Activated CD8-positive, alpha-beta memory T cell treated with anti-CD3 and anti-CD28 coated beads, Interleukin-2, amount 50 U/mL, for 1 hour (primary cell): ENCODE results near the gene SALL4.
"Not testable (repeated sequence)": the region's sequence is repeated elsewhere in the genome, so short reads cannot be mapped to it uniquely, and the experiment has no call there.

Source experiments
- DNase-seq: peaks from one replicate; pipeline ENCODE4 v3.0.0-alpha.2; 2020; ENCODE audit errors: extremely low read depth

SALL4 gene

DNA sequence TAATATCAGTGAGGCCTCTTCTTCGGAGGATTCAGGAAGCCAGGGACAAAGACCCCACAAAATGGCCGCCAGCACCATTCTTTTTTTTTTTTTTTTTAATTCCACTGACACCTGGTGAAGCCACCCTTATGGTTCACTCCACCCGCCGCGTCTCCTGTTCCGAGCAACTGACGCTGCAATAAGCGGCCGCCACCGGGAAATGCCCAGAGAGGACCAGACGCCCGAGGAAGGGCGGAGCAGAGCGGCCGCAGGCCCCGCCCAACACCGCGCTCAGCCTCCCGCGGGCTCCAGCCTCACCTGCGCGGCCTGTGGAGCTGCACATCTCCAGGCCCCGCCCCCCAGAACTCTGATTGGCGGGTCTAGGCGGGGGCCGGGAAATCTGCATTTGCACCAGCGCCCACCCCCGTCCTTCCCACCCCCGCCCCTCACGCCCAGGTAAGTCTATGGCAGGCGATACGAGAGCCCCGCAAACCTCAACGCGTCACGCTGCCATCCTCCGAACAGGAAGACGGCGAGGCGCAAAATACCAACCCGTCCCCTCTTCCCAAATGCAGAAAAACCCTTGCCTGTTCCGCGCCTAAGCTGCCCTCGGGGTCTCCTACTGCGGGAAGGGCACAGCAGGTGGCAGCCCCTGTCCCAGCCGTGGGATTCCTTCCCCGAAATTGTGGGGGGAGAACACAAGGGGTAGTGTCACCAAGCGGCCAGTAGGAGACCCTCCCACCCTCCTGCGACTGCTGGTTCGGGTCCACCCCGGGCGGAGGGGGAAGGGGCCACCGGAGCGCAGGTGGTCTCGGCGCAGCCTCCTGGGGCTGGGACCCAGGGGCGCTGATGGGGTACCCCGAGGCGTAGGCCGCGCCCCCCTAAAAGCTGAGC is 35.1 kb downstream of the SALL4 start:
- no peak for DNase-seq

DNA sequence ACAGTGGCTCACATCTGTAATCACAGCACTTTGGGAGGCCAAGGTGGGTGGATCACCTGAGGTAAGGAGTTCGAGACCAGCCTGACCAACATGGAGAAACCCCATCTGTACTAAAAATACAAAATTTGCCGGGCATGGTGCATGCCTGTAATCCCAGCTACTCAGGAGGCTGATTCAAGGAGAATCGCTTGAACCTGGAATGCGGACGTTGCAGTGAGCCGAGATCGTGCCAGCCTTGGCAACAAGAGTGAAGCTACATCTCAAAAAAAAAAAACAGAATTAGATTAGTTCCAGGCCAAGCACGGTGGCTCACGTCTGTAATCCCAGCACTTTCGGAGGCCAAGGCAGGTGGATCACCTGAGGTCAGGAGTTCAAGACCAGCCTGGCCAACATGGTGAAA is 36.9 kb downstream of the SALL4 start:
- not testable (repeated sequence) for DNase-seq

DNA sequence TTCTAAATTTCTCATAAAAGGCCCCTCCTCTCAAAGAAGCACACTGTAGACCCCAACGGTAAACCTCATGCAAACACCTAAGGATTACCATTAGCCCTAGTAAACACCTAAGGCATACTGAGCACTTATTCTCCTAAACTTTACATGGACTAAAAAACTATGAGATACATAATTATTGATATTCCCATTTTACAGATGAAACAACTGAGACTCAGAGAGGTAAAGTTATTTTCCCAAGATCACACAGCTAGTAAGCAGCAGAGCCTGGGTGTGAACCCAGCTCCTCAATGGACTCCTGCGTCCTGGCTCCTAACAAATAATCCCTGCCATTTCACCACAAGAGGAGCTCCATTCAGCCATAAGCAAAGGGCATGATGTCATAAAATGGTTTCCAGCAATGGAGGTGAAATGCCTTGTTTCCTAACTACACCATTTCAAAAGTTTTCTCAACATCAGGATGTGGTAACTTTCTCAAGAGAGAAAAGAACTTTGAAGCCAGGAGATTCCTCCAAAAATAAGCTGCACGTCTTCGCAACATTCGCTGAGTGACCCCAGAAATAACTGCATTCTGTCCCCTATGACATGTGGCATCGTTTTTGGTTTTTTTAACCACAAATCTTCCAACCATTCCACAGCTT is 38.2 kb downstream of the SALL4 start:
- no peak for DNase-seq

DNA sequence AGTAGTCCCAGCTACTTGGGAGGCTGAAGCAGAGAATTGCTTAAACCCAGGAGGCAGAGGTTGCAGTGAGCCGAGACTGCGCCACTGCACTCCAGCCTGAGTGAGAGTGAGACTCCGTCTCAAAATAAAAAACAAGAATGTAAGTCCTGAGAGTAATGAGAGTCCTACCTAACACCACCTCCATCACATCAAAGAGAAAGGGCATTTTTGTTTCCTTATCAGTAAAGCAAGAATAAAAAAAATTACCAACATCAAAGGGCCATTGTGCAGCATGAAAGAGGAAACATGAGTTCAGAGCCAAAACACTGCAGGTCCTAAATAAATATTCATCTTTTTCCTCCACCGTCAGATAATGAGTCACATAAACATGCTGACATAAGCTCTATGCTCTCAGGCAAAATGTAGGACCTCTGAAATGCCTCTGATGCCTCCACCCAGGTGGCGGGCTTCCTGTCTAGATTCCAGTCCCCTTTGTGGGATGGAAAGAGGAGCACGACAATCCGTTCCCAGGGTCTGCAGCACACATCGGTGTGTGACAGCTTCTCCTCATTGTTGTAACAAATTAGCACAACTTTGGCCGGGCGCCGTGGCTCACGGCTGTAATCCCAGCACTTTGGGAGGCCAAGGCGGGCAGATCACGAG is 41.3 kb downstream of the SALL4 start:
- no peak for DNase-seq

- DNase-seq = no peak
Measured at GRCh38 chr20:51759769-51760510, 42.4 kb downstream of the SALL4 start.

DNA sequence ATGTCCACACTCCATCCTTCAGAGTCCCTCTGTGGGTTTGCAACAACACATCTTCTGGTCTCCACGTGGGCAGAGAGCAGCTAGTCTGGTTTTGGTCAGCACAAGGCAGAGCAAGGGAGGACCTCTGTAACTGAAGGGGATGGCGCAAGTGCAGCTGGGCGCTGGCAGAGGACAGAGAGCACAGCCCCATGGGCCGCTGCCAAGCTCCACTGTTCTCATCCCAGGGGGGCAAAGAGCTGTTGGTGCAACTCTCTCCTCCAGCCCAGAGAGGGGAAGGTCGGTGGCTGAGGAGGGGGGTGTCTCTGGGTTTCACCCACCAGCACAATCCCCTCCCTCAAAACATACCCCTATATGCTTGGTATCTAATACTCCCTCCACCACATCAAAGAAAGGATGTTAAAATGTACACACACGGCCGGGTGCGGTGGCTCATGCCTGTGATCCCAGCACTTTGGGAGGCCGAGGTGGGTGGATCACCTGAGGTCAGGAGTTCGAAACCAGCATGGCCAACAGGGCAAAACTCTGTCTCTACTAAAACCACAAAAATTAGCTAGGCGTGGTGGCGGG is 43.3 kb downstream of the SALL4 start:
- no peak for DNase-seq

- no peak for DNase-seq
Measured at GRCh38 chr20:51757226-51757625, 45.1 kb downstream of the SALL4 start.

DNA sequence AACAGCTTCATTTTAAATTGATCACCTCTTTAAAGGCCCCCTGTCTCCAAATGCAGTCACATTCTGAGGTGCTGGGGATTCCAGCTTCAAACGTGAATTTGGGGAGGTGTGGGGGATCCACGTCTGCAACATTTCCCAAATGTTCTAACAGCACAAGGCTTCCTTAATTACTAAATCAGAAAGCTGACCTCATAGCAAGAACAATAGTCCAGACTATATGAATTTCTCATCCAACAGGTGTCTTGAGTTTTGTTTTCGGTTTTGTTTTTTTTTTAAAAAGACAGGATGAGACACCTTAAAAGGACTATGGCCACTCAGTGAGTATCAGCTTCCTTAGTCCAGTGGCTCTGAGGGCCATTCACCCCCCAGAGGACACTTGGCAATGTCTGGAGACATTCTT is 45.7 kb downstream of the SALL4 start:
- no peak for DNase-seq

GRCh38 chr20:51753220-51753619 is 49.1 kb downstream of the SALL4 start:
- DNase-seq = not testable (repeated sequence)

- no peak for DNase-seq
Measured at GRCh38 chr20:51752343-51752951, 49.9 kb downstream of the SALL4 start.

DNA sequence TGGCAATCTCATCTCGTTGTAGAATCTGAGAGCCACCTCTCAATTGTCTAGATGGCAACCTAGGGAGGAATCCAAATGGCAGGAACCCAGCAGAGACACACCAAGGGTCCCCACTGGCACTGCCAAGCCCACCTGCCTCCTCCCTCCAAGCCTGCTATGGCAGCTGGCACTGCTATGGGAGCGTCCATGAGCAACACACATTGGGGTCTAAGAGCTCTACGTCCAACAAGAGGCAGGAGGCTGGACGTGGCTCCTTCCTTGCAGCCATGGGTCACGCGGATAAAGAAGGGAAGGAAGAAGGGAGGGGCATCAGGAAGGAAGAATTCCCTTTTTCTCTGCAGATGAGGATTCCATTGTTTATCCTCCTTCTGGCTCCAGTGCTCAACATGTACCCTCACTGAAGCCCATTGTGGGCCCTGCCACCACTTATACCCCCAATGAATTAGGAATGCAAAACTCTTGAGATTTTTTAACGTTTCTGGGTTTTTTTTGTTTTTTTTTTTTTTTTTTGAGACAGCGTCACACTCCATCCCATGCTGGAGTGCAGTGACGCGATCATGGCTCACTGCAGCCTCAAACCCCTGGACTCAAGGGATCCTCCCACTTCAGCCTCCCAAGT is 51.4 kb downstream of the SALL4 start:
- no peak for DNase-seq

DNA sequence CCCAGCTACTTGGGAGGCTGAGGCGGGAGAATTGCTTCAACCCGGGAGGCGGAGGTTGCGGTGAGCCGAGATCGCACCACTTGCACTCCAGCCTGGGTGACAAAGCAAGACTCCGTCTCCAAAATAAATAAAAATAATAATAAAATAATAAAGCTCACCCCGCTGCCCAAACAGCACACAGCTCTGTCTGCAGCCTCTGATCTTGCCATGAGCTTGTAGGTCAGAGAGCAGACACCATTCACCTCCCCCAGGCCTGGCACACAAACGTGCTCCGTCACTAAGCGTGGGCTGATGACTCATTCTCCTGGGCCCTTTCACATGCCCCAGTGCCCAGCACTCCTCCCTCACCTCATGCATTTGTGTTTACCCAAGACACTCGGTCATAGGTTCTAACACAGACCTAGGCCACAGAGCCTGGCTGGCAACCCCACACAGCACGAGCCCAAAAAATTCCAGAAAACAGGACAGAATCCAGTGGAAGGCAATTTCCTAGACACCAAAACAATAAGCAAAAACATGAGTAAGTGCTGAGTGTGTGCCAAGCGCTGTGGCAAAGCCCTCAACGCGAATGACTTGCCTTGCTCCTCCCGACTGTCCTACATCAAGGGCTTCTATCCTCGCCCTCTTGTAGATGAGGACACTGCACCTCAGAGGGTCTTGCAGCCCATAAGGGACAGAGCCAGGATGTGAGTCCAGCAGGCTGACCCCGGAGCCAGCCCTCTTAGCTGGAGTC is 52.1 kb downstream of the SALL4 start:
- no peak for DNase-seq

DNA sequence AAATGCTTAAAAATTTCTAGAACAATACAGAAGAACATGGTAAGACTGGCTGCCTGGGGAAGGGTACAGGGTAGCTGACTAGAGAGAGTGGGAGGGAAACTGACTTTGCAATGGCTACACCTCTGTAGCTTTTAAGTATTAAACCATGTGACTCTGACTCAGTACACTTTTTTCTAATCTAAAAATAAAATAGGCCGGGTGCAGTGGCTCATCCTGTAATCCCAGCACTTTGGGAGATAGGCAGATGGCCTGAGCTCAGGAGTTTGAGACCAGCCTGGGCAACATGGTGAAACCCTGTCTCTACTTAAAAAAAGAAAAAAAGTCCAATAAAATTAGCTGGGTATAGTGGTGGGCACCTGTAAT is 52.7 kb downstream of the SALL4 start:
- DNase-seq = no peak

- DNase-seq = no peak
Measured at GRCh38 chr20:51747182-51747911, 55.0 kb downstream of the SALL4 start.

DNA sequence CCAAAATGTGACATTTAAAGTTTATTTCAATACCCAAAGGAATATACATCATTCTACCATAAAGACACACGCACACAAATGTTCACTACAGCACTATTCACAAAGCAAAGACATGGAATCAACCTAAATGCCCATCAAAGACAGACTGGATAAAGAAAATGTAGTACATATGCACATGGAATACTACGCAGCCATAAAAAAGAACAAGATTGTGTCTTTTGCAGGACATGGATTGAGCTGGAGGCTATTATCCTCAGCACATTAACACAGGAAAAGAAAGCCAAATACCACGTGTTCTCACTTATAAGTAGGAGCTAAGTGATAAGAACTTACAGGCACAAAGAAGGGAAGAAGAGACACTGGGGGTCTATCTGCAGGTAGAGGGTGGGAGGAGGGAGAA is 56.5 kb downstream of the SALL4 start:
- no peak for DNase-seq

DNA sequence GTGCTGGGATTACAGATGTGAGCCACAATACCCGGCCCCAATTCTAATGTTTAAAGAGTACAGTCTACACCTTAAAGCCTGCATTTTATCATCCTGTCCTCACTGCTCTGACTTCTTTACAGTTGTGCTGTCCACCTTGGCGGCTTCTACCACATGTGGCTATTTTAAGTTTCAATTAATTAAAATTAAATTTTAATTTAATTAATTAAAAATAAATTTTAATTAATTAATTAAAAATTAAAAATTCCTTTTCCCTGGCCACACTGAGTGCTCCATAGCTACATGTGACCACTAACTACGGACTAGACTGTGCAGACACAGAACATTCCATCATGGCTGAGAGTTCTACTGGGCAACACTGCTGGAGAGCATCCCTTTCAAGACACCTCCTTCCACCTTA is 61.5 kb downstream of the SALL4 start:
- no peak for DNase-seq

GRCh38 chr20:51740308-51740707 is 62.0 kb downstream of the SALL4 start:
- DNase-seq = not testable (repeated sequence)

- DNase-seq = no peak
Measured at GRCh38 chr20:51739722-51740249, 62.5 kb downstream of the SALL4 start.

- DNase-seq = no peak
Measured at GRCh38 chr20:51738877-51739447, 63.4 kb downstream of the SALL4 start.
